Activated CD4-positive, alpha-beta T cell treated with anti-CD3 and anti-CD28 coated beads for 36 hours (primary cell): Measurements from ENCODE around the gene OR10X1. TPM values are rescaled to one million over a fixed set of nuclear protein-coding genes. Genes with fewer than 3 reads are reported as not detected.

ENCODE experiments used
- ATAC-seq: fragments of 200-7000 bp; cut with Tn5 transposase; one replicate; pipeline ENCODE4 v1.10.0; 2021; ENCODE audit warnings: mild to moderate bottlenecking, moderate library complexity
- CTCF ChIA-PET: fragments of 350-600 bp; sonication (Branson Sonifier 250); formaldehyde crosslinking; loops from one replicate; lab custom pipeline; 2021; ENCODE audit warnings: antibody characterized with exemption; lab: Charles Lee
- POLR2A ChIA-PET: fragments of 350-600 bp; sonication (Branson Sonifier 250); formaldehyde crosslinking; loops from one replicate; lab custom pipeline; 2021; ENCODE audit warnings: antibody characterized with exemption, inconsistent platforms; lab: Charles Lee
- DNase-seq: peaks from one replicate; pipeline ENCODE4 v3.0.0-alpha.2; 2020
- H3K27ac Mint-ChIP-seq: one replicate; pipeline ENCODE4 v1.8.0; 2021; ENCODE audit warnings: mixed read lengths
- H3K27me3 Mint-ChIP-seq: one replicate; pipeline ENCODE4 v1.8.0; 2021; ENCODE audit warnings: mixed read lengths
- H3K36me3 Mint-ChIP-seq: one replicate; pipeline ENCODE4 v1.8.0; 2021; ENCODE audit warnings: low read depth, mixed read lengths
- H3K4me1 Mint-ChIP-seq: one replicate; pipeline ENCODE4 v1.8.0; 2021; ENCODE audit warnings: mixed read lengths
- H3K4me3 Mint-ChIP-seq: one replicate; pipeline ENCODE4 v1.8.0; 2021; ENCODE audit warnings: mild to moderate bottlenecking, moderate library complexity, mixed read lengths
- H3K9me3 Mint-ChIP-seq: one replicate; pipeline ENCODE4 v1.8.0; 2021; ENCODE audit warnings: low read depth, mixed read lengths
- intact Hi-C, 2 experiments: fragments of 100-400 bp; cut with DNase I in 1 of 2; cut with micrococcal nuclease in 1 of 2; formaldehyde crosslinking; loops; one replicate each; pipeline versions ENCODE4 v1.14.2 to v1.15.1; 2022 to 2024; cut with DNase I, micrococcal nuclease
- total RNA-seq, 2 experiments: library from RNA; stranded (reverse); gene quantifications; one replicate each; pipeline ENCODE4 v1.2.3, GENCODE V29; 2021

Gene OR10X1
- total RNA-seq, 2 experiments from 2014 or later: not detected

DNA sequence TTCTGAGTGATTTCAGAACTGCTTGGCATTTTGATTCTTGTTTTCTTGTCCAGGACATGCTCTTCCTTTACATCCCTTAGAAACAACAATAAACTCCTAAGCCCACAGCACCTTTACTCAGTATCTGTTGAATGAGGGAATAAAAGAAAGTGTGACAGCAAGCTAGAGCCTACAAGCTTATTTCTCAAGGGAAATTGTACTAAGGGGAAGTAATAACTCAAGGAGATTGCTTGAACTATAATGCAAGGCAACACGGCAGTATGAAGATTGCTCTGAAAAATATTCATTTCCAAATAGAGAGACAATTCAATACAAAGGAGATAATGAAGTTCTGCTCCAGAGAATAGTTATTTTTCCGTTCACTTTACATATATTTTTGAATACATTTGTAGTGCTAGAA, 15.8 kb downstream of the OR10X1 start:
- no peak overlapping the region for H3K27ac Mint-ChIP-seq
- no peak for DNase-seq
- intact Hi-C loops: no loop called here
- no peak overlapping the region for H3K4me3 Mint-ChIP-seq
- no peaks in the 10 kb centered on the region for H3K9me3 Mint-ChIP-seq
- CTCF ChIA-PET: interaction anchor here (0.6 kb wide), 1 partner anchor 495 kb away, joined by 3 read pairs; no protein-coding TSS in a partner anchor
- peaks cover 6% of the 10 kb centered on the region for H3K27me3 Mint-ChIP-seq
- ATAC-seq: no peak
- H3K4me1 Mint-ChIP-seq: no peaks in the 10 kb centered on the region
- POLR2A ChIA-PET: no interaction called here
- no peaks in the 10 kb centered on the region for H3K36me3 Mint-ChIP-seq

DNA sequence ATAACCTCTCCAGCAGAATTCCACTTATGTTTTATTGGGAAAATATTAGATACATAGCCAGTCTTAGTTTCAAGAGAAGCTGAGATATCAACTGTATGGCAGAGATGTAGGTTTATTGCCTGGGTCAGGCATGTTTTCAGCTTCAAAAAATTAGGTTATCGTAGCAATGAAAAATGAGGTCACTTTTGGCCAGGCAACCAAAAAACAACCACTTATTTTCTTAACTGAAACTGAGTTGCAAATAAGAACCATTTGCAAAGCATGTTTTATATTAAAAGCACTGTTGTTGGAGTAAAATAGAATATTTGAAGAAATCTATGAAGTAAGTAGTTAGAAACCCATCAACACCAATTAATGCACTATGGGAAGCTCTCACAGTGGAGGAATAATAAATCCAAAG, 20.0 kb downstream of the OR10X1 start:
- no peak overlapping the region for H3K27ac Mint-ChIP-seq
- H3K4me3 Mint-ChIP-seq: no peak overlapping the region
- no peaks in the 10 kb centered on the region for H3K9me3 Mint-ChIP-seq
- intact Hi-C loops: no loop called here
- no peaks in the 10 kb centered on the region for H3K36me3 Mint-ChIP-seq
- CTCF ChIA-PET: no interaction called here
- DNase-seq: no peak
- H3K4me1 Mint-ChIP-seq: no peaks in the 10 kb centered on the region
- H3K27me3 Mint-ChIP-seq: peaks cover 5% of the 10 kb centered on the region
- POLR2A ChIA-PET: no interaction called here
- no peak for ATAC-seq

DNA sequence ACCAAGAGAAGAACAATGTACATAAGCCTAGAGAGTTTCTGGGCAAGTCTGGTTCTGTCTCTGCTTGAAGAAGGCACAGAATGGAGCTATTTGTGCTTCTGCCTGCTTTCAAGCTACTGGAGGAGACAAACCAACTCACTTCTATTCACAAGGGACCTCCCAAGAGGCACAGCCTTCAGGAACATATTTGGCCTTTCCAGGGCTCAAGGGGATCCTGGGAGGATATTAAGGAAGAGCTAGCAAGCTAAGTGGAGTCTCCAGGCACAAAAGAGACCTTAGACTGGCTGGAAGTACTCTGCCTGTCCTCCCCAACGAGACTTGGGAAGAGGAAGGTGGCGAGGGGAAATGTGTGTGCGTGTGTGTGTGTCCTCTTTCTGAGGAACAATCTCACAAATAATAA, 25.3 kb downstream of the OR10X1 start, which contains the start of gene OR6Y1:
Gene OR6Y1, minus strand, starts transcription at position 54 of the 400 bp plus-strand sequence. CDS start 6,300 bp downstream, outside the sequence.
- no peaks in the 10 kb centered on the region for H3K9me3 Mint-ChIP-seq
- peaks cover 8% of the 10 kb centered on the region for H3K27me3 Mint-ChIP-seq
- no peaks in the 10 kb centered on the region for H3K36me3 Mint-ChIP-seq
- POLR2A ChIA-PET: no interaction called here
- ATAC-seq (no peak), DNase-seq (no peak)
- no peak within 1 kb of the TSS for H3K27ac Mint-ChIP-seq
- CTCF ChIA-PET: interaction anchor here (0.6 kb wide), 1 partner anchor 310 kb away, joined by 3 read pairs; no protein-coding TSS in a partner anchor
- intact Hi-C loops: no loop called here
- H3K4me1 Mint-ChIP-seq: no peaks in the 10 kb centered on the region
- H3K4me3 Mint-ChIP-seq: no peak within 1 kb of the TSS

DNA sequence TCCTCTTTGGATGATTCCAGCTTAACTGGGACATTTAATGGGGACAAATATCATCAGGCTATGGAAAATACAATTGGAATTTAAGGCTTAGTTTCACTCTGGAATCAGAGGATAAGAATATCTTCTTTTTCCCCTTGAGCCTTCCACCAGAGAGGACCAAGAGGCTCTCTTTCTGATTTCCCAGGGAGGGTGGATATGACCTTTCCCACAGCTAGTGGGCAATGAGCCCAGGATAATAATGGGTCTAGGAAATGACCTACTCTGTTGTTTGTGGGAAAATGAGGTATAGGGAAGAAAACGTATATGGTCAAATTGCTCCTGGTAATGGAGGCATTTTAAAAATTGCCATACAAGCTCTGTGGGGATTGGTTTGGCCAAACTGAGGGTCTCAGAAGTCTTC, 27.4 kb downstream of the OR10X1 start:
- no peaks in the 10 kb centered on the region for H3K9me3 Mint-ChIP-seq

DNA sequence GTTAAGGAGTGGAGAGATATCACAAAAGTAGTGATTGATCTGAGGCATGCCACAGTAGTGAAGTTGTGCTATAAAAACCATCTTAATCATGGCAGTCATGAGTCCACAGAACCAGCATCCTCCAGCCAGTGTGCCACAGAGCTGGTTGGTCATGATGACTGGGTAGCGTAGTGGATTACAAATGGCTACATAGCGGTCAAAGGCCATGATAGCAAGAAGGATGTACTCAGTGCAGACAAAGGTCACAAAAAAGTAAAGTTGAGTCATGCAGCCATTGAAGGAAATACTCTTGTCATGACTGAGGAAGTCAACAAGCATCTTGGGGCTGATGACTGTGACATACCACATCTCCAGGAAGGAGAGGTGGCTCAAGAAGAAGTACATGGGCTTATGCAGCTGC, 32.2 kb downstream of the OR10X1 start:
- no peaks in the 10 kb centered on the region for H3K9me3 Mint-ChIP-seq
- DNase-seq: no peak
- CTCF ChIA-PET: no interaction called here
- no peak for ATAC-seq
- H3K27me3 Mint-ChIP-seq: peaks cover 13% of the 10 kb centered on the region
- POLR2A ChIA-PET: no interaction called here
- no peaks in the 10 kb centered on the region for H3K4me1 Mint-ChIP-seq
- no peak overlapping the region for H3K4me3 Mint-ChIP-seq
- intact Hi-C loops: no loop called here
- no peak overlapping the region for H3K27ac Mint-ChIP-seq
- H3K36me3 Mint-ChIP-seq: no peaks in the 10 kb centered on the region

More for the DNA sequence above, 27.4 kb downstream of the OR10X1 start:
- ATAC-seq (no peak), DNase-seq (no peak)
- no peaks in the 10 kb centered on the region for H3K36me3 Mint-ChIP-seq
- intact Hi-C loops: no loop called here
- POLR2A ChIA-PET: no interaction called here
- CTCF ChIA-PET: no interaction called here
- no peak overlapping the region for H3K4me3 Mint-ChIP-seq
- no peak overlapping the region for H3K27ac Mint-ChIP-seq
- H3K4me1 Mint-ChIP-seq: no peaks in the 10 kb centered on the region
- H3K27me3 Mint-ChIP-seq: peaks cover 13% of the 10 kb centered on the region

DNA sequence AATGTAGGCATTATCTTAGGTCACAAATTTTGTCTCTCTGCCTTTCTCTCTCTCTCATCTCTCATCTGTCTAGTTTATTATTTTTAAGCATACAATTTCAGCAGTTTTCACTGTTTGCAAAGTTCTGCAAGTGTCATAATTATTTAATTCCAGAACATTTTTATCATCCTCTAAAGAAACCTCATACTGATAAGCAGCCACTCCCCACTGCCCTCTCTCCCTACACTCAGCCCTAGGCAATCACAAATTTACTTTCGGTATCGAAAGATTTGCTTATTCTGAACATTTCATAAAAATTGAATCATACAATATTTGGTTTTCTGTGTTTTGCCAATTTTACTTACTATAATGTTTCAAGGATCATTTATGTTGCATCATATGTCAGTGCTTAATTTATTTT, 42.1 kb downstream of the OR10X1 start:
- Mint-ChIP-seq H3K36me3 (no peaks in the 10 kb centered on the region), H3K9me3 (no peaks in the 10 kb centered on the region), H3K4me1 (peaks cover 2% of the 10 kb centered on the region), H3K4me3 (no peak overlapping the region), H3K27me3 (peaks cover under 1% of the 10 kb centered on the region), H3K27ac (no peak overlapping the region)
- DNase-seq: no peak
- no peak for ATAC-seq
- ChIA-PET POLR2A (no interaction called here), CTCF (no interaction called here)
- intact Hi-C loops: no loop called here

DNA sequence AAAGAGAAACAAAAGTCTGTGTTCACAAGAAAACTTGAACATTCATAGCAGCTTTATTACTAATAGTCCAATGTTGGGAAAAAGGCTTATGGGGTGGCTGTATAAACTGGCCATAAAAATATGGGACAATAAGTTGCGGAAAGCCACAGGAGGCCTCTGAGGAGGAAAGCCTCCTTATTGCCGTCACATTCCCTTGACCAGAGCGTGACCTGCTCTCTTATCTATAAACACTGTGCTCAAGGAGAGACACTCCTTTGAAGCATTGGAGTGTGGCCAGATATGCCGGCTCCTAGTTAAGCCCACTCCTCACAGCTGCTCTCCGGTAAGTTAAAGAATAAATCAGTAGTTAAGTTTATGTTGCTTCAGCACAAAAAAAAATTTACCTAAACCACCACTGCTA, 45.2 kb downstream of the OR10X1 start:
- POLR2A ChIA-PET: no interaction called here
- CTCF ChIA-PET: no interaction called here
- Mint-ChIP-seq H3K4me3 (no peak overlapping the region), H3K36me3 (no peaks in the 10 kb centered on the region), H3K4me1 (peaks cover 2% of the 10 kb centered on the region), H3K27me3 (peaks cover 4% of the 10 kb centered on the region), H3K9me3 (no peaks in the 10 kb centered on the region), H3K27ac (no peak overlapping the region)
- ATAC-seq (no peak), DNase-seq (no peak)
- intact Hi-C loops: no loop called here

Other genes with a start within 250 kb of the OR10X1 start
- gene CD1B, start 248.4 kb downstream of the OR10X1 start, total RNA-seq: not detected
- not detected for gene CD1E, start 226.0 kb downstream of the OR10X1 start, total RNA-seq
- not detected for gene OR10T2, start 180.4 kb downstream of the OR10X1 start, total RNA-seq
- gene OR10K2, start 153.7 kb downstream of the OR10X1 start, total RNA-seq: not detected
- not detected for gene OR10K1, start 118.1 kb downstream of the OR10X1 start, total RNA-seq
- gene OR10R2, start 107.7 kb downstream of the OR10X1 start, total RNA-seq: not detected
- not detected for gene OR6Y1, start 25.5 kb downstream of the OR10X1 start, total RNA-seq
- not detected for gene OR6P1, start 9.3 kb downstream of the OR10X1 start, total RNA-seq
- not detected for gene OR10Z1, start 25.4 kb upstream of the OR10X1 start, total RNA-seq
- not detected for gene SPTA1, start 106.8 kb upstream of the OR10X1 start, total RNA-seq
- gene OR6K2, start 120.8 kb upstream of the OR10X1 start, total RNA-seq: not detected
- not detected for gene OR6K3, start 140.8 kb upstream of the OR10X1 start, total RNA-seq
- not detected for gene OR6K6, start 174.8 kb upstream of the OR10X1 start, total RNA-seq
- gene OR6N1, start 192.3 kb upstream of the OR10X1 start, total RNA-seq: not detected
- not detected for gene OR6N2, start 201.3 kb upstream of the OR10X1 start, total RNA-seq